WTC11 (cell line): ENCODE measurements around the gene ROBO4. TPM values are rescaled to one million over a fixed set of nuclear protein-coding genes. Genes with fewer than 3 reads are reported as not detected.

Experiments used
- ATAC-seq: fragments of 200-7000 bp; cut with Tn5 transposase; 2 replicates; pipeline ENCODE4 v1.10.0; 2021; ENCODE audit warnings: mild to moderate bottlenecking, moderate library complexity
- CTCF ChIA-PET: fragments of 300-600 bp; sonication (Branson Sonifier 250); formaldehyde crosslinking; loops from one replicate; lab custom pipeline; 2021; ENCODE audit warnings: antibody characterized with exemption; lab: Charles Lee
- POLR2A ChIA-PET: fragments of 350-600 bp; sonication (Branson Sonifier 250); formaldehyde crosslinking; loops from one replicate; lab custom pipeline; 2021; ENCODE audit warnings: antibody characterized with exemption; lab: Charles Lee
- DNase-seq: peaks from one replicate; pipeline ENCODE4 v3.0.0; 2021; ENCODE audit warnings: low spot score
- H3K27ac Mint-ChIP-seq: 2 replicates; pipeline ENCODE4 v1.8.0; 2021; ENCODE audit warnings: mixed read lengths
- H3K27me3 Mint-ChIP-seq: 2 replicates; pipeline ENCODE4 v1.8.0; 2021; ENCODE audit warnings: low read depth, mild to moderate bottlenecking, moderate library complexity, mixed read lengths
- H3K36me3 Mint-ChIP-seq: 2 replicates; pipeline ENCODE4 v1.8.0; 2021; ENCODE audit warnings: mixed read lengths
- H3K4me1 Mint-ChIP-seq: 2 replicates; pipeline ENCODE4 v1.8.0; 2022; ENCODE audit warnings: mixed read lengths
- H3K4me3 Mint-ChIP-seq: 2 replicates; pipeline ENCODE4 v1.8.0; 2021; ENCODE audit warnings: mild to moderate bottlenecking, moderate library complexity, mixed read lengths
- H3K9me3 Mint-ChIP-seq: 2 replicates; pipeline ENCODE4 v1.8.0; 2021; ENCODE audit warnings: mixed read lengths
- ESRRA ChIP-seq: sonication (generic); formaldehyde crosslinking; IDR thresholded peaks from 2 replicates; pipeline ENCODE4 v1.8.1; 2022; ENCODE audit warnings: mild to moderate bottlenecking, missing genetic modification reagents, borderline replicate concordance
- ETV6 ChIP-seq: sonication (generic); formaldehyde crosslinking; IDR thresholded peaks from 2 replicates; pipeline ENCODE4 v1.8.1; 2022; ENCODE audit warnings: mild to moderate bottlenecking, missing genetic modification reagents
- GRHL2 ChIP-seq: fragments of 250-450 bp; sonication (Bioruptor Pico); IDR thresholded peaks from 2 replicates; pipeline ENCODE4 v1.8.0; 2022; ENCODE audit warnings: mild to moderate bottlenecking, moderate library complexity; ENCODE audit not compliant: insufficient replicate concordance, severe bottlenecking
- IRF2 ChIP-seq: sonication (generic); formaldehyde crosslinking; IDR thresholded peaks from 2 replicates; pipeline ENCODE4 v1.8.0; 2022; ENCODE audit warnings: low read depth, missing genetic modification reagents, borderline replicate concordance
- JAZF1 ChIP-seq: fragments of 250-450 bp; sonication (Bioruptor Pico); IDR thresholded peaks from 2 replicates; pipeline ENCODE4 v1.9.0; 2021; ENCODE audit warnings: moderate library complexity, mild to moderate bottlenecking, inconsistent platforms
- MXD4 ChIP-seq: fragments of 250-450 bp; sonication (Bioruptor Pico); IDR thresholded peaks from 2 replicates; pipeline ENCODE4 v1.8.0; 2021; ENCODE audit warnings: mild to moderate bottlenecking, moderate library complexity, borderline replicate concordance
- RORB ChIP-seq: fragments of 250-450 bp; sonication (Bioruptor Pico); IDR thresholded peaks from 2 replicates; pipeline ENCODE4 v1.9.0; 2021; ENCODE audit warnings: mild to moderate bottlenecking
- SMAD4 ChIP-seq: sonication (generic); formaldehyde crosslinking; IDR thresholded peaks from 2 replicates; pipeline ENCODE4 v1.8.0; 2022; ENCODE audit warnings: mild to moderate bottlenecking, missing genetic modification reagents
- ZNF423 ChIP-seq: fragments of 250-450 bp; sonication (Bioruptor Pico); IDR thresholded peaks from 2 replicates; pipeline ENCODE4 v2.1.2; 2022; ENCODE audit warnings: mild to moderate bottlenecking, moderate library complexity
- total RNA-seq: library from RNA; stranded (reverse); gene quantifications from 3 replicates; pipeline ENCODE4 v1.2.3, GENCODE V29; 2021
- TF ChIP-seq, protein P1 (sequence below): sonication (generic); formaldehyde crosslinking; IDR thresholded peaks from 2 replicates; pipeline ENCODE4 v1.8.0; 2022; ENCODE audit warnings: mild to moderate bottlenecking, missing genetic modification reagents
- TF ChIP-seq, protein P2 (sequence below): sonication (generic); formaldehyde crosslinking; IDR thresholded peaks from 2 replicates; pipeline ENCODE4 v1.8.1; 2023; ENCODE audit warnings: mild to moderate bottlenecking, moderate library complexity, missing genetic modification reagents
- TF ChIP-seq, protein P3 (sequence below): fragments of 250-450 bp; sonication (Bioruptor Pico); IDR thresholded peaks from 2 replicates; pipeline ENCODE4 v2.1.2; 2022; ENCODE audit warnings: mild to moderate bottlenecking, moderate library complexity
- TF ChIP-seq, protein P4 (sequence below): sonication (generic); formaldehyde crosslinking; IDR thresholded peaks from 2 replicates; pipeline ENCODE4 v1.8.1; 2022; ENCODE audit warnings: missing genetic modification reagents, borderline replicate concordance

ROBO4 gene
- total RNA-seq, 1 experiment from 2014 or later: 0.13 TPM

DNA sequence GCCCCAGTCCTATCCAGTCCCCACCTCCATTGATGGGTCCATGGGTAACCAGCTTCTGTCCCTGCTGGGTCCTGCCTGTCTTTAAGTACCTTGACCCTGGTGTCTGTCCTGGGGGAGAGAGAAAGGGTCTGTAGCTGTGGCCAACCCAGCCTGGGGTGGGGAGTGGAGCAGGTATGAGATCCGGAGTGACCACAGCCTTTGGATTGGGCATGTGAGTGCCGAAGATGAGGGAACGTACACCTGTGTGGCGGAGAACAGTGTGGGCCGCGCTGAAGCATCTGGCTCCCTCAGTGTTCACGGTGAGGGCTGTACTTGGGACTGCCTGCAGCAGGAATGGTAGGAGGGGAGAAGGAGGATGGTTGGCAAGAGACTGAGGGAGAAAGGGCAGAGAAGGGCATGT lies 27.2 kb downstream of the ROBO4 start (continued):
- TF ChIP-seq, protein P1, sequence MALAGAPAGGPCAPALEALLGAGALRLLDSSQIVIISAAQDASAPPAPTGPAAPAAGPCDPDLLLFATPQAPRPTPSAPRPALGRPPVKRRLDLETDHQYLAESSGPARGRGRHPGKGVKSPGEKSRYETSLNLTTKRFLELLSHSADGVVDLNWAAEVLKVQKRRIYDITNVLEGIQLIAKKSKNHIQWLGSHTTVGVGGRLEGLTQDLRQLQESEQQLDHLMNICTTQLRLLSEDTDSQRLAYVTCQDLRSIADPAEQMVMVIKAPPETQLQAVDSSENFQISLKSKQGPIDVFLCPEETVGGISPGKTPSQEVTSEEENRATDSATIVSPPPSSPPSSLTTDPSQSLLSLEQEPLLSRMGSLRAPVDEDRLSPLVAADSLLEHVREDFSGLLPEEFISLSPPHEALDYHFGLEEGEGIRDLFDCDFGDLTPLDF (CRISPR knock-in tag): no peak
- TF ChIP-seq, protein P2, sequence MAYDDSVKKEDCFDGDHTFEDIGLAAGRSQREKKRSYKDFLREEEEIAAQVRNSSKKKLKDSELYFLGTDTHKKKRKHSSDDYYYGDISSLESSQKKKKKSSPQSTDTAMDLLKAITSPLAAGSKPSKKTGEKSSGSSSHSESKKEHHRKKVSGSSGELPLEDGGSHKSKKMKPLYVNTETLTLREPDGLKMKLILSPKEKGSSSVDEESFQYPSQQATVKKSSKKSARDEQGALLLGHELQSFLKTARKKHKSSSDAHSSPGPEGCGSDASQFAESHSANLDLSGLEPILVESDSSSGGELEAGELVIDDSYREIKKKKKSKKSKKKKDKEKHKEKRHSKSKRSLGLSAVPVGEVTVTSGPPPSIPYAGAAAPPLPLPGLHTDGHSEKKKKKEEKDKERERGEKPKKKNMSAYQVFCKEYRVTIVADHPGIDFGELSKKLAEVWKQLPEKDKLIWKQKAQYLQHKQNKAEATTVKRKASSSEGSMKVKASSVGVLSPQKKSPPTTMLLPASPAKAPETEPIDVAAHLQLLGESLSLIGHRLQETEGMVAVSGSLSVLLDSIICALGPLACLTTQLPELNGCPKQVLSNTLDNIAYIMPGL (CRISPR knock-in tag): no peak
- no peak for TF ChIP-seq JAZF1 (CRISPR knock-in tag)

DNA sequence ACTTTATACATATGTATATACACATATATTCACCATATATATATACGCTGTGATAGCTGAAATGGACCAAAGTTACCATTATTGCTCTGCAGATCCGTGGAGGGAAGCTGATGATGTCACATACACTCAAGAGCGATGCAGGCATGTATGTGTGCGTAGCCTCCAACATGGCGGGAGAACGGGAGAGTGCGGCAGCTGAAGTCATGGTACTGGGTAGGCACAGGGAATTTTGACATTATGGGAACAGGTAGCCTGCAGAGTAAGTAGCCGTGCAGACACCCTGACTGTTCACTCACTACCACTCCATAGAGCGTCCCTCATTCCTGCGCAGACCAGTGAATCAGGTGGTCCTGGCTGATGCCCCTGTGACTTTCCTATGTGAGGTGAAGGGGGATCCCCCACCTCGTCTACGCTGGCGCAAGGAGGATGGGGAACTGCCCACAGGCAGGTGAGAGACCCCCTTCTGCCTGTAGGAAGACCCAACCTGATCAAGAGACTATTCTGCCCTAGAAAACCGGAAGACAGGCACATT lies 27.7 kb downstream of the ROBO4 start:
- ChIA-PET CTCF (interaction anchor here (1.2 kb wide), 1 partner anchor 29 kb away, joined by 3 read pairs; no protein-coding TSS in a partner anchor), POLR2A (no interaction called here)
- H3K27me3 Mint-ChIP-seq: peaks cover 100% of the 10 kb centered on the region
- ATAC-seq (no peak), DNase-seq (no peak)
- peaks cover 23% of the 10 kb centered on the region for H3K4me1 Mint-ChIP-seq
- H3K27ac Mint-ChIP-seq: no peak overlapping the region
- no peaks in the 10 kb centered on the region for H3K36me3 Mint-ChIP-seq
- TF ChIP-seq, protein P3, sequence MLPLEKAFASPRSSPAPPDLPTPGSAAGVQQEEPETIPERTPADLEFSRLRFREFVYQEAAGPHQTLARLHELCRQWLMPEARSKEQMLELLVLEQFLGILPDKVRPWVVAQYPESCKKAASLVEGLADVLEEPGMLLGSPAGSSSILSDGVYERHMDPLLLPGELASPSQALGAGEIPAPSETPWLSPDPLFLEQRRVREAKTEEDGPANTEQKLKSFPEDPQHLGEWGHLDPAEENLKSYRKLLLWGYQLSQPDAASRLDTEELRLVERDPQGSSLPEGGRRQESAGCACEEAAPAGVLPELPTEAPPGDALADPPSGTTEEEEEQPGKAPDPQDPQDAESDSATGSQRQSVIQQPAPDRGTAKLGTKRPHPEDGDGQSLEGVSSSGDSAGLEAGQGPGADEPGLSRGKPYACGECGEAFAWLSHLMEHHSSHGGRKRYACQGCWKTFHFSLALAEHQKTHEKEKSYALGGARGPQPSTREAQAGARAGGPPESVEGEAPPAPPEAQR (CRISPR knock-in tag): no peak
- TF ChIP-seq ESRRA (CRISPR knock-in tag) (no peak), ETV6 (CRISPR knock-in tag) (no peak), IRF2 (CRISPR knock-in tag) (no peak), ZNF423 (CRISPR knock-in tag) (no peak)
- no peak overlapping the region for H3K4me3 Mint-ChIP-seq
- no peaks in the 10 kb centered on the region for H3K9me3 Mint-ChIP-seq

DNA sequence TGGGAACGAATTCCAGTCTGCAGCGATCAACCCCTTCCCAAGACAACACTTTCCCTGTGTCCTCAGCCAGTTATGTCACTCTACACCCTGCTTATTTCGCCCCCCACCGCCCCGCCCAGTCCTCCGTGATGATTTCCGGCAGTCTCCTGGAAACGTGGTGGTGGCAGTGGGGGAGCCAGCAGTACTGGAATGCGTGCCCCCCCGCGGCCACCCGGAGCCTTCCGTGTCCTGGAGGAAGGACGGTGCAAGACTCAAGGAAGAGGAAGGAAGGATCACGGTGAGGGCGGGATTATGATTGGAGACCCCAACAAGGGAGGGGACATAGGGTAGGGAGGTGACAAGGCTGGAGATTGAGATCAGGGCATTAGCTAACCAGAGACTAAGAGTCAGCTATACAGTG lies 28.3 kb downstream of the ROBO4 start:
- Mint-ChIP-seq H3K36me3 (no peaks in the 10 kb centered on the region), H3K4me3 (peak overlapping the region; percentile 50), H3K4me1 (peaks cover 23% of the 10 kb centered on the region), H3K27me3 (peaks cover 100% of the 10 kb centered on the region), H3K9me3 (no peaks in the 10 kb centered on the region)
- CTCF ChIA-PET: interaction anchor here (1.2 to 1.3 kb wide), 2 partner anchors 30 to 205 kb away, joined by 3 read pairs; no protein-coding TSS in a partner anchor
- ATAC-seq (no peak), DNase-seq (no peak)
- POLR2A ChIA-PET: no interaction called here
- TF ChIP-seq, protein P2 (CRISPR knock-in tag): no peak
- TF ChIP-seq SMAD4 (CRISPR knock-in tag) (no peak), RORB (CRISPR knock-in tag) (no peak)
- TF ChIP-seq, all 79 proteins: peak for 0
- no peak overlapping the region for H3K27ac Mint-ChIP-seq

DNA sequence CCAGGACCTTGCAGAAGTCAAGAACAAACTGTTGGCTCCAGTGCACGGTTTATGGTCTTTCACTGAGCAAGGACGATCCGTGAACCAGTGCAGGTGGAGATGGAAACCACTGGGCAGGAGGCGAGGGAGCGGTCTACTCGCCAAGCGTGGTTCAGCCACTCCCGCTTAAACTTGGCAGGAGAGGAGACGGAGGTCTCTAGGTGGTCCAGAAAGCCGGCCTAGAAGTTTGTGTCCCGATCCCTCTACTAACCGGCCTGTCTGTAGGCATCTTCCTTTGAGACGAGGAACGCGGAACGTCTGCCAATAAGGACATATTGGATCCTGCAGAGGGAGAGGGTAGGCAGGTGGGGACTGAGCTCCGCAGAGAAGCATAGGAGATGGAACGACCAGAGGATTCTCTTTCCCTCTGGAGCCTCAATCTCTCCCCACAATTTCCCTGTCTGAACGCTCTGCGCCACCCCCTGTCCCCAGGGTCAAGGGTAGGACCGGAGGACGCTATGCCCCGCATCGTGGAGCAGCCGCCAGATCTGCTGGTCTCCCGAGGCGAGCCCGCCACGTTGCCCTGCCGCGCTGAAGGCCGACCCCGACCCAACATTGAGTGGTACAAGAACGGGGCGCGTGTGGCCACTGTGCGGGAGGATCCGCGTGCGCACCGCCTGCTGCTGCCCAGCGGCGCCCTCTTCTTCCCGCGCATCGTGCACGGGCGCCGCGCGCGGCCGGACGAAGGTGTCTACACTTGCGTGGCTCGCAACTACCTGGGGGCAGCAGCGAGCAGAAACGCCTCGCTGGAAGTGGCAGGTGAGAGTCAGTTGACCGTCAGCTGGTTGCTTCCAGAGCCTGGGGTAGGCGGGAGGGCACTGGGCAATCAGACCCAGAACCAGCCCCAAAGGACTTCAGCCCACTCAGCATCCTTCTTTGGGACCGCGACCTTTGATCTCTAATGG lies 29.1 kb downstream of the ROBO4 start:
- ATAC-seq (no peak), DNase-seq (peak; percentile 41)
- H3K36me3 Mint-ChIP-seq: no peaks in the 10 kb centered on the region
- no peaks in the 10 kb centered on the region for H3K9me3 Mint-ChIP-seq
- ChIA-PET CTCF (interaction anchor here (0.5 to 1.3 kb wide), 3 partner anchors 31 to 204 kb away, joined by 3 read pairs; no protein-coding TSS in a partner anchor), POLR2A (interaction anchor here (0.7 kb wide), 1 partner anchor 12 kb away, joined by 3 read pairs; no protein-coding TSS in a partner anchor)
- H3K27me3 Mint-ChIP-seq: peaks cover 100% of the 10 kb centered on the region
- no peak overlapping the region for H3K27ac Mint-ChIP-seq
- peaks cover 29% of the 10 kb centered on the region for H3K4me1 Mint-ChIP-seq
- TF ChIP-seq GRHL2 (CRISPR knock-in tag) (no peak), JAZF1 (CRISPR knock-in tag) (no peak), SMAD4 (CRISPR knock-in tag) (no peak), MXD4 (CRISPR knock-in tag) (no peak), ETV6 (CRISPR knock-in tag) (no peak), IRF2 (CRISPR knock-in tag) (no peak)
- TF ChIP-seq, protein P3 (CRISPR knock-in tag): no peak
- TF ChIP-seq, protein P4, sequence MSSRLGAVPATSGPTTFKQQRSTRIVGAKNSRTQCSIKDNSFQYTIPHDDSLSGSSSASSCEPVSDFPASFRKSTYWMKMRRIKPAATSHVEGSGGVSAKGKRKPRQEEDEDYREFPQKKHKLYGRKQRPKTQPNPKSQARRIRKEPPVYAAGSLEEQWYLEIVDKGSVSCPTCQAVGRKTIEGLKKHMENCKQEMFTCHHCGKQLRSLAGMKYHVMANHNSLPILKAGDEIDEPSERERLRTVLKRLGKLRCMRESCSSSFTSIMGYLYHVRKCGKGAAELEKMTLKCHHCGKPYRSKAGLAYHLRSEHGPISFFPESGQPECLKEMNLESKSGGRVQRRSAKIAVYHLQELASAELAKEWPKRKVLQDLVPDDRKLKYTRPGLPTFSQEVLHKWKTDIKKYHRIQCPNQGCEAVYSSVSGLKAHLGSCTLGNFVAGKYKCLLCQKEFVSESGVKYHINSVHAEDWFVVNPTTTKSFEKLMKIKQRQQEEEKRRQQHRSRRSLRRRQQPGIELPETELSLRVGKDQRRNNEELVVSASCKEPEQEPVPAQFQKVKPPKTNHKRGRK (CRISPR knock-in tag): no peak
- TF ChIP-seq, all 79 proteins: peak for 0
- H3K4me3 Mint-ChIP-seq: peak overlapping the region; percentile 50
